GM18870 (cell line): ENCODE results near the gene TSPOAP1.
A peak's percentile ranks its signal among the peaks of the same experiment; 100 is the strongest.
"Not testable (repeated sequence)": the region's sequence is repeated elsewhere in the genome, so short reads cannot be mapped to it uniquely, and the experiment has no call there.

Experiments used
- ATAC-seq: cut with Tn5 transposase; IDR thresholded peaks from one replicate; pipeline ENCODE4 v1.9.1; 2021; ENCODE audit warnings: moderate library complexity; ENCODE audit not compliant: unreplicated experiment

The TSPOAP1 gene

DNA sequence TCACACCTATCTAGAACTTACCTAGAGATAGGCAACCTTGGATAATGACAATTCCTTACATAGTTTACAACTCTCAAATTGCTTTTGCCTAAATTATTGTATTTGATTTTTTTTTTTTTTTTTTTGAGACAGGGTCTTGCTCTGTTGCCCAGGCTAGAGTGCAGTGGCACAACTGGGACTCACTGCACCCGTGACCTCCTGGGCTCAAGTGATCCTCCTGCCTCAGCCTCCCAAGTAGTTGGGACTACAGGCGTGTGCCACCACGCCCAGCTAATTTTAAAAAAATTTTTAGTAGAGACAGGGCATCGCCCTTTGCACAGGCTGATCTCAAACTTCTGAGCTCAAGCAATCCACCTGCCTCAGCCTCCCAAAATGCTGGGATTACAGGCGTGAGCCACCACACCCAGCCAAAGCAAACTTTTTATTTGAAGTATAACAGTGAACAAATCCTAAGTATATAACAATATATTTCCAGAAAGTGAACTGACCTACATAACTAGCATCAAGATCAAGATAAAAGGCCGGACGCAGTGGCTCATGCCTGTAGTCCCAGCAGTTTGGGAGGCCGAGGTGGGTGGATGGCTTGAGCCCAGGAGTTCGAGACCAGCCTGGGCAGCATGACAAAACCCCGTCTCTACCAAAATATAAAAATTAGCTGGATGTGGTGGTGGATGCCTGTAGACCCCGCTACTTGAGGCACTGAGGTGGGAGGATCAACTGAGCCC is 12.7 kb upstream of the TSPOAP1 start:
- not testable (repeated sequence) for ATAC-seq

GRCh38 chr17:58340405-58340876 is 11.8 kb upstream of the TSPOAP1 start:
- ATAC-seq: no peak

- ATAC-seq: no peak
These were observed 11.3 kb upstream of the TSPOAP1 start for GRCh38 chr17:58339755-58340404.

GRCh38 chr17:58338841-58339754 is 10.5 kb upstream of the TSPOAP1 start:
- ATAC-seq: no peak

GRCh38 chr17:58338454-58338840 is 9.9 kb upstream of the TSPOAP1 start:
- no peak for ATAC-seq

DNA sequence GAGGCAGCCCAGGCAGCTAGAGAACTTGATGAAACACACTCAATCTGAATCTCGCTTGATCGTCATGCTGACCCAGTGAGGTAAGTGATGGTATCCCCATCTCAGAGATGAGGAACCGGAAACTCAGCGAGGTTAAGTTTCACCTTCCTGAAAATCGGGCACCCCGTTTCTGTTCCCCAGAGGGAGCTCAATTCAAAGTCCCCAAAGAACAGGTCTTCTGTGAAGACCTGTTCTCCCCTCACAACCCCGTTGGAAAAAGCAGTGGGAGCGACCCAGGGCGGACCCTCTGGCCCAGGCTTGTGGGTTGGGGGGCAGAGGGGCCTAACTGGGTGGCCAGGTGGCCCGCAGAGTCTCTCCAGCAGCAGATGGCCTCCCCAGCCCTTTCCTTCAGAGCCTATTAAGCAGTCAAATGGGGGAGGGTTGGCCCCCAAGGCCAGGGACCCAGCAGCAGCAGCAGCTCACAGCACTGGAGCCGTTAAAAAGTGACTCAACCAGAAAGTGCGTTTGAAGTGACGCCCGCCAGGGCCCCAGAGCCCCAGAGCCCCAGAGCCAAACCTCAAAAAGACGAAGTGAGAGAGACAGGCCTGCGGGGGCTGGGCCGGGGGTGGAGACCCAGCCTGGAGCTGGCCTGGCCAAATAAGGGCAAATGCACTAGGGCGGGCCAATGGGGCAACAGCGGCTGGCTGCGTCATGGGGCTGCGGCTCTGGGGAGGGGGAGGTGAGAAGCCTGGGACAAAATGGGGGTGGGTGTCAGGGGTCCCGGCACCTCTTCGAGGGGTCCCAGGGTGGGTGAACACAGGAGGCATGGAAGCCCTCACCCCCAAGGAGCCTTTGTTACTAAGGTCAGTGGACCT is 9.2 kb upstream of the TSPOAP1 start:
- ATAC-seq: peak; percentile 56

- no peak for ATAC-seq
These were observed 8.6 kb upstream of the TSPOAP1 start for GRCh38 chr17:58337210-58337599.

DNA sequence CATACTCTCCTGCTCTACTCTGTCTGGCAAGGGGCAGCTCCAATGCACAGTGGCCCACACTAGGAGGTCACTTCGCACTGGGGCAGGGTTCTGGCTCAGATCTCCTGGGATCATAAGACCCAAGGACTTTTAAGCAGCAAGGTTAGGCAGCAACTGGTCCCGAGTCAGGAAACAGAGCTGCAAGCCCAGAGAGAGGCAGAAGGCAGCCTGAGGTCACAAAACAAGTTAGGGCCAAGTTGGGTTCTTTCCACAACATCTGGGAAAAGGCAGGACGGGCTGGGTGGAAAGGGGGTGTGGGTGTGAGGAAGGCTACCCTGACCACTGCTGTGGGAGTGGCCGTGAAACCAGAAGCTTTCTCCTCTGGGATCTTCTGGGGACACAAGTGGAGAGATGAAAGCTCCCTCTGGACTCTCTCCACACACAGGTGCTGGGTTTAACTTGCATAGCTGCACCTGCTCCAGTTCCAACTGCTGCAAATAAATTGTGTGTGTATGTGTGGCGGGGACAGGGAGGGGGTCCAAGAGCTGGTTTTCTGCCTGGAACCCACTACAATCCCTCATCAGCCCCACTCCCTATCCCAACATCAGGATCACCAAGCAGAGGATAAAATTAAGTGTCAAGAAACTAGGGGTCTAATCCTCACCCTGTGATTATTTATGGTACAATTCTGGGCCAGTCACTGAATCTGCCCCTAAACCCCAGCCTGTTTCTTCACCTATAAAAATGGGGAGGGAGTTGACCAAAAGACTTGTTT is 8.0 kb upstream of the TSPOAP1 start:
- ATAC-seq: no peak

DNA sequence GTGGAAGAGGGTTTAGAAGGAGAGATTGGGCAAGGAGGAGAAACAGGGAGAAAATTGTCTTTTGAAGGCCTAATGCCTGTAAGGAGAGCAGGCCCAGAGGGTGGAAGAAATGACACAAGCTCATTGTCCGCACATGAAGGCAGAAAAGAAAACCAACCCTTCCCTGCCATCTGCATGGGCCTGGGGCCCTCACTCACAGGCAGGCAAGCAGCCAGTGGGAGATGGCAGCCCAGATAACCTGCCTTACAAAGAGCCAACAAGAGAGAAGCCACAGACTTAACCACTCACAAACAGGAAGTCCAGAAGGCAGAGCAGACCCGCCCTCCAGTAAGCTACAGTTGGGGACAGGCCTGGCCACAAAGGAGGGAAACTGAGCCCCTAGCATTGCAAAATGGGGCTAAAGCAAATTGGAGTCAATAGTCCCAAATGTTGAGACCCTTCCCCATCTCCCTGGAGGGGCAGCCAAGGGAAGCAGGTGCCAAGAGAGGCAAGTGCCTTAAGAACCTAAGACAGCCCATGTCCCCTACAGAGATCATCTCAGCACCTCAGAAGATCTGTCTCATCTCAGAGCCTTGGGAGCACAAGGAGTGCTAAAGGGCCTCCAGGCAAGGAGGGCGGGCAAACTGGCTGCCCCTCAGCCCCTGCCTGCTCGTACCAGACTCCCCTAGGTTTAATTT is 7.3 kb upstream of the TSPOAP1 start:
- ATAC-seq: no peak

DNA sequence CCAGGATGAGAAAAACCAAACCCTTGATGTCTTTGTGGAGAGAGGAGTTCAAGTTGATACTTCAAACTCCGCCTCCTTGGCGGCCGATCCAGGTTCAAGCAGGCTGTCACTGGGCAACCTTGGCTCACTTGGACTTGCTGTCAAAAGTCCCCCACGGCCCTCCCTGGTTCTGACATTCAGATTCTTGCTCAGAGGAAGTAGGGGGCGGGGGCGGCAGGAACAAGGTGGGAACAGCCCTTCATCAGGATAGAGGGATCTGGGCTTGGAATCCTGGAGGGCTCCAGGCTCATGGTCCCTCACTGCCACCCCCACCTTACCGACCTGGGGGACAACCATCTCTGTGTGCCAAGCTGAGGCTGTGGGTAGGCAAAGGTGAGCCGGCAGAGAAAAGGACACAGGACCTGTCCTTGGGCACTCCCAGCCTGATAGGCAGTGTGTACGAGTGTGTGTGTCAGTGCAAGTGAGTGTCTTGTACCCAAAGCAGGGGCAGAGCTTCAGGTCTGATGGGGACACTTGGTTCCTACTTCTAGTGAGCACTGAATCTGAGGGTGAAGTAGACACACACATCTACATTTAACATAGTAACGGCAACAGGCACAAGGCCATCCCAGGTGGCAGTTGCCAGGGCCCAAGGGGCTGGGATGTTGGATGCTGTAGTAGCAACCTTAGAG is 6.6 kb upstream of the TSPOAP1 start:
- ATAC-seq: no peak

- ATAC-seq: no peak
These were observed 6.1 kb upstream of the TSPOAP1 start for GRCh38 chr17:58334661-58335060.

DNA sequence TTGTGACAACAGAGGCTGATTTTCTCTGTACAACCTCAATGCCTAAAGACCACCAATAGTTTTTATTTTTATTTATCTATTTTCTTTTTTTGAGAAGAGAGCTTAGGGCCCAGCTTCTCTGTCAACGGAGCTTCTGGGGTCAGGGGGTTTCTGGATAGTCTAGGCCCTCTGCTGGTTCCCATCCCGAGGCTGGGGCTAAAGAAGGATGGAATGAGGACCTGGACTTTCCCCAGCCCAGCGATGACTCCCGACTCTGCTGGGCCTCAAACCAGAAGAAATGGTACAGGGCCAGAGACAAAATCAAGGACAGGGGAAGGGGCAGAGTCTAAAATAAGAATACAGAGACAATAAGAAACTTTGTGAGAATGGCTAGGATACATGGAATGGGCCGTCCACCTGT is 5.7 kb upstream of the TSPOAP1 start:
- ATAC-seq: no peak

- ATAC-seq: no peak
These were observed 5.2 kb upstream of the TSPOAP1 start for GRCh38 chr17:58333736-58334207.

DNA sequence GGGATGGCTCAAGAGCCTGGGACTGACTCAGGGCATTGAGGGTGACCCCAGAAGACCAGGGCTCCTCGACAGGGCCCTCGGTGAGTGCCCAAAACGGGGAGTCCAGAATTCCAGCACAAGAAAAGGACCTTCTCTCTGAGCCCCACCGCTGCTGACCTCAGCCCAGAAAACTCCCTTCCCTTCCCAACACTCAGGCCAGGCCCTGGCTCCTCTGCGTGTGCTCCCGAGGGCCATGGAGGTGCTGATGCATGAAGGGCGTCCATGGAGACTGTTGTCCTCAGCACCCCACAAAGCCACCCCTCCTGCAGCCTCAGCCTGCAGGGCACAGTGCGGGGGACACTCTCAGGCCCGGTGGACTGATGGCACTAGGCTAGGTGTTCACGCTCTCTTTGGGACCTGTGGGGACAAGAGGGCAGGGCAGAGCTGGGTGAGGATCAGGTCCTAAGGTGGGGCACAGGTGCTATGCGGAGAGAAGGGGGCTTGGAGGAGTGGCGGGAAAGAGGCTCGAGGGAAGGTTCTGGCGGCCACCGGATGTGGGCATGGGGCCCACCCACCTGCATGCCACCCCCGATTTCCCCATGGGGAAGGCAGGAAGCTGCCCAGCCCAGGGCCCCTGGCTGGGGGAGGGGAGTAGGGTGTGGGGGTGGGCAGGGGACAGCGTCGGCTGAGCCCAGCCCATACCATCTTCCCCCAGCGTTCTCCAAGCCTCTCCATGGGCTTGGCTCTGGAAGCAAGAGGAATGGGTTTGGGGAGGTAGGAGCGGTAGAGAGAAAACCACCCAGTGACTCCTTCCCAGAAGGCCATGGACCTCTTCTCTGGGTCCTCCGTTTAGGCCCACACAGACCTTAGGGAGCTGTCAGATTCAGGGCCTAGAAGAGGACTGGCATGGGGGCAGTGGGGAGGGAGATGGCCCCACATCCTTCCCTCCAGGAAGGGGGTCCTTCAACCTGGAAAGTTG is 4.5 kb upstream of the TSPOAP1 start:
- no peak for ATAC-seq

GRCh38 chr17:58331815-58332777 is 3.5 kb upstream of the TSPOAP1 start:
- no peak for ATAC-seq
